Astrocyte (in vitro differentiated cells and primary cell): Measurements from ENCODE around the gene CLIC6.

ENCODE experiments used
- CTCF ChIP-seq: IDR thresholded peaks from 2 replicates; pipeline ENCODE4 v1.5.1; 2011; ENCODE audit warnings: low read depth, mild to moderate bottlenecking, inconsistent platforms, low read length, moderate library complexity; ENCODE audit not compliant: insufficient read depth
- EZH2 ChIP-seq: IDR thresholded peaks from 2 replicates; pipeline ENCODE4 v1.6.1; 2012; ENCODE audit warnings: mild to moderate bottlenecking, low read length, inconsistent platforms; ENCODE audit not compliant: insufficient read depth

GRCh38 chr21:34649400-34649799 is 19.4 kb upstream of the CLIC6 start:
- no peak for TF ChIP-seq CTCF
- TF ChIP-seq EZH2, result no peak
